CD4-positive, alpha-beta T cell treated with Interleukin-6 at 100 ng/mL for 8 hours (primary cell): ENCODE measurements around the gene GPRASP2.
"Not testable (repeated sequence)": the region's sequence is repeated elsewhere in the genome, so short reads cannot be mapped to it uniquely, and the experiment has no call there.

Experiments
- DNase-seq: peaks from one replicate; pipeline ENCODE4 v3.0.0-alpha.2; 2020; ENCODE audit warnings: mixed read lengths, low spot score

Gene GPRASP2

GRCh38 chrX:102712216-102712966 is at the start of gene GPRASP2:
Gene GPRASP2, plus strand, starts transcription at chrX:102712448. Its CDS starts 2,422 bp downstream, at chrX:102714870.
- DNase-seq: no peak

GRCh38 chrX:102663820-102664219 is 48.4 kb upstream of the GPRASP2 start:
- DNase-seq: not testable (repeated sequence)

GRCh38 chrX:102667034-102667433 is 45.2 kb upstream of the GPRASP2 start:
- DNase-seq: not testable (repeated sequence)

- DNase-seq: no peak
Observed at GRCh38 chrX:102669526-102669925, 42.7 kb upstream of the GPRASP2 start.

- DNase-seq: no peak
Observed at GRCh38 chrX:102672856-102673255, 39.4 kb upstream of the GPRASP2 start.

GRCh38 chrX:102677479-102677878 is 34.8 kb upstream of the GPRASP2 start:
- DNase-seq: not testable (repeated sequence)

GRCh38 chrX:102684772-102685520 is 27.3 kb upstream of the GPRASP2 start:
- no peak for DNase-seq

- no peak for DNase-seq
Observed at GRCh38 chrX:102694749-102695148, 17.5 kb upstream of the GPRASP2 start.

- DNase-seq: no peak
Observed at GRCh38 chrX:102696306-102696705, 15.9 kb upstream of the GPRASP2 start.

GRCh38 chrX:102697494-102697893 is 14.8 kb upstream of the GPRASP2 start:
- no peak for DNase-seq

- no peak for DNase-seq
Observed at GRCh38 chrX:102708900-102709299, 3.3 kb upstream of the GPRASP2 start.

GRCh38 chrX:102711872-102712215 is 404 bp upstream of the GPRASP2 start:
- no peak for DNase-seq

- DNase-seq: no peak
Observed at GRCh38 chrX:102712981-102713625, 855 bp downstream of the GPRASP2 start.

- DNase-seq: no peak
Observed at GRCh38 chrX:102714994-102715393, 2.7 kb downstream of the GPRASP2 start.

- DNase-seq: no peak
Observed at GRCh38 chrX:102715967-102716366, 3.7 kb downstream of the GPRASP2 start.

- peak; percentile 65 for DNase-seq
Observed at GRCh38 chrX:102720237-102721168, 8.3 kb downstream of the GPRASP2 start, which contains the start of gene GPRASP3. Gene GPRASP3, plus strand, starts transcription at chrX:102720743. Its CDS starts 28,253 bp downstream, at chrX:102748996.

GRCh38 chrX:102721169-102721506 is 8.9 kb downstream of the GPRASP2 start:
- DNase-seq: not testable (repeated sequence)

- no peak for DNase-seq
Observed at GRCh38 chrX:102723456-102723855, 11.2 kb downstream of the GPRASP2 start.

GRCh38 chrX:102727761-102728160 is 15.5 kb downstream of the GPRASP2 start:
- no peak for DNase-seq

- DNase-seq: no peak
Observed at GRCh38 chrX:102728646-102729045, 16.4 kb downstream of the GPRASP2 start.

GRCh38 chrX:102739657-102740056 is 27.4 kb downstream of the GPRASP2 start:
- no peak for DNase-seq

GRCh38 chrX:102744307-102744706 is 32.1 kb downstream of the GPRASP2 start:
- DNase-seq: no peak
